HepG2 (cell line): Measurements from ENCODE around the gene FKBP14. TPM values are rescaled to one million over a fixed set of nuclear protein-coding genes. Genes with fewer than 3 reads are reported as not detected.

Source experiments
- ATRX ChIP-seq: sonication (generic); formaldehyde crosslinking; IDR thresholded peaks from 2 replicates; pipeline ENCODE4 v1.4.0; 2020; ENCODE audit warnings: missing genetic modification reagents, borderline replicate concordance
- BORCS8-MEF2B ChIP-seq: sonication (generic); formaldehyde crosslinking; IDR thresholded peaks from 2 replicates; pipeline ENCODE4 v1.8.0; 2022; ENCODE audit warnings: mild to moderate bottlenecking, missing genetic modification reagents
- BRD4 ChIP-seq: sonication (generic); formaldehyde crosslinking; IDR thresholded peaks from 2 replicates; pipeline ENCODE4 v1.4.0; 2020; ENCODE audit warnings: missing genetic modification reagents
- HOXA9 ChIP-seq: sonication (generic); formaldehyde crosslinking; IDR thresholded peaks from 2 replicates; pipeline ENCODE4 v1.8.1; 2022; ENCODE audit warnings: missing genetic modification reagents, mild to moderate bottlenecking, moderate library complexity, borderline replicate concordance
- KAT2B ChIP-seq: fragments of 150-350 bp; IDR thresholded peaks from 2 replicates; pipeline ENCODE4 v1.6.1; 2014; ENCODE audit warnings: low read depth, low read length, borderline replicate concordance
- KDM1A ChIP-seq: IDR thresholded peaks from 2 replicates; pipeline ENCODE4 v1.6.1; 2016; ENCODE audit warnings: missing compliant biosample characterization
- MAF1 ChIP-seq: sonication (generic); formaldehyde crosslinking; IDR thresholded peaks from 2 replicates; pipeline ENCODE4 v1.5.0; 2020; ENCODE audit warnings: missing genetic modification reagents, borderline replicate concordance
- NFE2L2 ChIP-seq: fragments of 150-350 bp; IDR thresholded peaks from 2 replicates; pipeline ENCODE4 v1.6.1; 2014; ENCODE audit warnings: low read length
- SALL2 ChIP-seq: sonication (generic); formaldehyde crosslinking; IDR thresholded peaks from 2 replicates; pipeline ENCODE4 v1.8.1; 2023; ENCODE audit warnings: mild to moderate bottlenecking, missing genetic modification reagents, inconsistent platforms
- SRSF4 ChIP-seq: fragments of 200-400 bp; formaldehyde crosslinking; IDR thresholded peaks from one replicate; pipeline ENCODE4 v1.6.1; 2018; ENCODE audit warnings: mild to moderate bottlenecking, low read depth, low read length, moderate library complexity; ENCODE audit not compliant: poor library complexity, severe bottlenecking
- ZNF12 ChIP-seq: sonication (generic); formaldehyde crosslinking; IDR thresholded peaks from 2 replicates; pipeline ENCODE4 v1.5.0; 2020; ENCODE audit warnings: missing genetic modification reagents
- ZNF296 ChIP-seq: sonication (generic); formaldehyde crosslinking; conservative IDR thresholded peaks from 2 replicates; pipeline ENCODE4 v1.5.0; 2020; ENCODE audit warnings: mild to moderate bottlenecking, missing genetic modification reagents
- ZNF607 ChIP-seq: sonication (generic); formaldehyde crosslinking; IDR thresholded peaks from 2 replicates; pipeline ENCODE4 v1.5.1; 2020; ENCODE audit warnings: missing genetic modification reagents, mild to moderate bottlenecking, borderline replicate concordance
- ZNF816 ChIP-seq: sonication (generic); formaldehyde crosslinking; IDR thresholded peaks from 2 replicates; pipeline ENCODE4 v1.8.0; 2022; ENCODE audit warnings: missing genetic modification reagents, mild to moderate bottlenecking, borderline replicate concordance
- ZSCAN9 ChIP-seq: IDR thresholded peaks from 2 replicates; pipeline ENCODE4 v1.6.1; 2016; ENCODE audit warnings: borderline replicate concordance
- polyA plus RNA-seq, 8 experiments: library from polyadenylated mRNA; depleted of rRNA in 3 of 8; stranded (reverse) in 7 of 8; unstranded in 1 of 8; fragments of >200 nt; fragmentation: Illumina TruSeq in 4 of 8; extraction: Trizol in 4 of 8; gene quantifications; 2 replicates each; pipeline versions ENCODE4 v1.2.1 to v1.2.3, GENCODE V29; 2011 to 2016; ENCODE audit warnings: low read depth in 4 of 8, missing spikeins in 1 of 8, mixed read lengths in 1 of 8; ENCODE audit not compliant: insufficient read depth in 1 of 8
- total RNA-seq, 5 experiments: library from RNA; depleted of rRNA; stranded (reverse); fragments of >200 nt; fragmentation: Illumina TruSeq; extraction: Trizol; gene quantifications; 2 replicates each; pipeline ENCODE4 v1.2.3, GENCODE V29; 2016; ENCODE audit warnings: low read depth in 1 of 5
- TF ChIP-seq, protein P1 (sequence below): IDR thresholded peaks from 2 replicates; pipeline ENCODE4 v1.6.1; 2016; ENCODE audit warnings: missing biosample characterization, missing genetic modification reagents, low read depth
- TF ChIP-seq, protein P2 (sequence below): sonication (generic); formaldehyde crosslinking; IDR thresholded peaks from 2 replicates; pipeline ENCODE4 v1.4.0; 2020; ENCODE audit warnings: missing genetic modification reagents
- TF ChIP-seq, protein P3 (sequence below): sonication (generic); formaldehyde crosslinking; IDR thresholded peaks from 2 replicates; pipeline ENCODE4 v1.5.1; 2020; ENCODE audit warnings: missing genetic modification reagents, mild to moderate bottlenecking, borderline replicate concordance
- TF ChIP-seq, protein P4 (sequence below): IDR thresholded peaks from 2 replicates; pipeline ENCODE4 v1.6.1; 2016; ENCODE audit warnings: missing genetic modification reagents, missing compliant biosample characterization
- TF ChIP-seq, protein P5 (sequence below): sonication (generic); formaldehyde crosslinking; IDR thresholded peaks from 2 replicates; pipeline ENCODE4 v1.4.0; 2020; ENCODE audit warnings: missing genetic modification reagents; ENCODE audit errors: not compliant biosample characterization

The FKBP14 gene
- total and polyA plus RNA-seq, 2 of the 13 experiments (the other 11 are each of a cell fraction or from before 2014, with no cell fraction given): 20.0 to 32.3 TPM

DNA sequence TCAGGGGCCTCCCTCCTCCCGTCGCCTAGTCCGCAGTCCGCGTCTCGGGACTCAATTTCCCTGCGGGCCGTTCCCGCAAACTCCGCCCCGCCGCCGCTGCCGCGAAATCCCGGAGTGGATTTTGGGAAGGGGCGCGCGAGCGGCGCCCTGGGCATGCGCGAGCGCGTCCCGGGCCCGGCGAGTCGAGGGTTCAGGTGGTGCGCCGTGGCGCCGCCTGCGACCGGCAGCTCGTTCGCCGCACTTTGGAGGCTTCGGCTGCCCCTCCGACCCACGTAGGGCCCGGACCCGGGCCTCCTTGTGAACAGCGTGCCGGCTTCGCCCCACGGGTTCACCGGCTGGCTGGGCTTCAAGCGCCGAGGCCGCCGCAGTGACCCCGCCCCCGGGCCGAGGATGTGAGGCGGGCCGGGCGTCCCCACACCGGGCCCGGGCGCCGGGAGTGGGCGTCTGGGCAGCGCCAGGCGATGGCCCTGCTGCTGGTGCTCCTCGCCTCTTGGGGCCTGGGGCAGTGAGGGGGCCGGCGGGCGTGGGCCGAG, 1.8 kb upstream of the FKBP14 start, which contains the start of gene PLEKHA8 (continued):
- TF ChIP-seq, protein P1, sequence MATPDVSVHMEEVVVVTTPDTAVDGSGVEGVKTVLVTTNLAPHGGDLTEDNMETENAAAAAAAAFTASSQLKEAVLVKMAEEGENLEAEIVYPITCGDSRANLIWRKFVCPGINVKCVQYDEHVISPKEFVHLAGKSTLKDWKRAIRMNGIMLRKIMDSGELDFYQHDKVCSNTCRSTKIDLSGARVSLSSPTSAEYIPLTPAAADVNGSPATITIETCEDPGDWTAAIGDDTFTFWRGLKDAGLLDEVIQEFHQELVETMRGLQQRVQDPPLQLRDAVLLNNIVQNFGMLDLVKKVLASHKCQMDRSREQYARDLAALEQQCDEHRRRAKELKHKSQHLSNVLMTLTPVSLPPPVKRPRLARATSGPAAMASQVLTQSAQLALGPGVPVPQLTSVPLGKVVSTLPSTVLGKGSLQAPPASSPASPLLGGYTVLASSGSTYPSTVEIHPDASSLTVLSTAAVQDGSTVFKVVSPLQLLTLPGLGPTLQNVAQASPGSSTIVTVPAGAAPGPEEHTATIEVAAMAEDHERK (CRISPR knock-in tag): 0 out of 2 replicates have a peak, but pooled peaks have one; percentile 44
- TF ChIP-seq ZNF607 (peak; percentile 33; the same call in 1 of the 2 replicates), SALL2 (CRISPR knock-in tag) (no peak; the same call in 1 of the 2 replicates), MAF1 (CRISPR knock-in tag) (0 out of 2 replicates have a peak, but pooled peaks have one; percentile 27), ZNF816 (CRISPR knock-in tag) (peak; percentile 17; the same call in 1 of the 2 replicates), ZNF12 (CRISPR knock-in tag) (no peak), ZSCAN9 (CRISPR knock-in tag) (0 out of 2 replicates have a peak, but pooled peaks have one; percentile 22), KAT2B (no peak), BRD4 (CRISPR knock-in tag) (0 out of 2 replicates have a peak, but pooled peaks have one; percentile 24), NFE2L2 (no peak), ZNF296 (CRISPR knock-in tag) (no peak), SRSF4 (no peak), ATRX (CRISPR knock-in tag) (no peak), KDM1A (CRISPR knock-in tag) (no peak), HOXA9 (CRISPR knock-in tag) (no peak), BORCS8-MEF2B (CRISPR knock-in tag) (0 out of 2 replicates have a peak, but pooled peaks have one; percentile 41)
- TF ChIP-seq, protein P2, sequence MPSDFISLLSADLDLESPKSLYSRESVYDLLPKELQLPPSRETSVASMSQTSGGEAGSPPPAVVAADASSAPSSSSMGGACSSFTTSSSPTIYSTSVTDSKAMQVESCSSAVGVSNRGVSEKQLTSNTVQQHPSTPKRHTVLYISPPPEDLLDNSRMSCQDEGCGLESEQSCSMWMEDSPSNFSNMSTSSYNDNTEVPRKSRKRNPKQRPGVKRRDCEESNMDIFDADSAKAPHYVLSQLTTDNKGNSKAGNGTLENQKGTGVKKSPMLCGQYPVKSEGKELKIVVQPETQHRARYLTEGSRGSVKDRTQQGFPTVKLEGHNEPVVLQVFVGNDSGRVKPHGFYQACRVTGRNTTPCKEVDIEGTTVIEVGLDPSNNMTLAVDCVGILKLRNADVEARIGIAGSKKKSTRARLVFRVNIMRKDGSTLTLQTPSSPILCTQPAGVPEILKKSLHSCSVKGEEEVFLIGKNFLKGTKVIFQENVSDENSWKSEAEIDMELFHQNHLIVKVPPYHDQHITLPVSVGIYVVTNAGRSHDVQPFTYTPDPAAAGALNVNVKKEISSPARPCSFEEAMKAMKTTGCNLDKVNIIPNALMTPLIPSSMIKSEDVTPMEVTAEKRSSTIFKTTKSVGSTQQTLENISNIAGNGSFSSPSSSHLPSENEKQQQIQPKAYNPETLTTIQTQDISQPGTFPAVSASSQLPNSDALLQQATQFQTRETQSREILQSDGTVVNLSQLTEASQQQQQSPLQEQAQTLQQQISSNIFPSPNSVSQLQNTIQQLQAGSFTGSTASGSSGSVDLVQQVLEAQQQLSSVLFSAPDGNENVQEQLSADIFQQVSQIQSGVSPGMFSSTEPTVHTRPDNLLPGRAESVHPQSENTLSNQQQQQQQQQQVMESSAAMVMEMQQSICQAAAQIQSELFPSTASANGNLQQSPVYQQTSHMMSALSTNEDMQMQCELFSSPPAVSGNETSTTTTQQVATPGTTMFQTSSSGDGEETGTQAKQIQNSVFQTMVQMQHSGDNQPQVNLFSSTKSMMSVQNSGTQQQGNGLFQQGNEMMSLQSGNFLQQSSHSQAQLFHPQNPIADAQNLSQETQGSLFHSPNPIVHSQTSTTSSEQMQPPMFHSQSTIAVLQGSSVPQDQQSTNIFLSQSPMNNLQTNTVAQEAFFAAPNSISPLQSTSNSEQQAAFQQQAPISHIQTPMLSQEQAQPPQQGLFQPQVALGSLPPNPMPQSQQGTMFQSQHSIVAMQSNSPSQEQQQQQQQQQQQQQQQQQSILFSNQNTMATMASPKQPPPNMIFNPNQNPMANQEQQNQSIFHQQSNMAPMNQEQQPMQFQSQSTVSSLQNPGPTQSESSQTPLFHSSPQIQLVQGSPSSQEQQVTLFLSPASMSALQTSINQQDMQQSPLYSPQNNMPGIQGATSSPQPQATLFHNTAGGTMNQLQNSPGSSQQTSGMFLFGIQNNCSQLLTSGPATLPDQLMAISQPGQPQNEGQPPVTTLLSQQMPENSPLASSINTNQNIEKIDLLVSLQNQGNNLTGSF (CRISPR knock-in tag): no peak; the same call in 1 of the 2 replicates
- TF ChIP-seq, protein P3, sequence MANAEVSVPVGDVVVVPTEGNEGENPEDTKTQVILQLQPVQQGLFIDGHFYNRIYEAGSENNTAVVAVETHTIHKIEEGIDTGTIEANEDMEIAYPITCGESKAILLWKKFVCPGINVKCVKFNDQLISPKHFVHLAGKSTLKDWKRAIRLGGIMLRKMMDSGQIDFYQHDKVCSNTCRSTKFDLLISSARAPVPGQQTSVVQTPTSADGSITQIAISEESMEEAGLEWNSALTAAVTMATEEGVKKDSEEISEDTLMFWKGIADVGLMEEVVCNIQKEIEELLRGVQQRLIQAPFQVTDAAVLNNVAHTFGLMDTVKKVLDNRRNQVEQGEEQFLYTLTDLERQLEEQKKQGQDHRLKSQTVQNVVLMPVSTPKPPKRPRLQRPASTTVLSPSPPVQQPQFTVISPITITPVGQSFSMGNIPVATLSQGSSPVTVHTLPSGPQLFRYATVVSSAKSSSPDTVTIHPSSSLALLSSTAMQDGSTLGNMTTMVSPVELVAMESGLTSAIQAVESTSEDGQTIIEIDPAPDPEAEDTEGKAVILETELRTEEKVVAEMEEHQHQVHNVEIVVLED (CRISPR knock-in tag): peak; percentile 79; the same call in 1 of the 2 replicates
- TF ChIP-seq, protein P4, sequence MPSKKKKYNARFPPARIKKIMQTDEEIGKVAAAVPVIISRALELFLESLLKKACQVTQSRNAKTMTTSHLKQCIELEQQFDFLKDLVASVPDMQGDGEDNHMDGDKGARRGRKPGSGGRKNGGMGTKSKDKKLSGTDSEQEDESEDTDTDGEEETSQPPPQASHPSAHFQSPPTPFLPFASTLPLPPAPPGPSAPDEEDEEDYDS (CRISPR knock-in tag): peak; percentile 74; the same call in 1 of the 2 replicates
- TF ChIP-seq, protein P5, sequence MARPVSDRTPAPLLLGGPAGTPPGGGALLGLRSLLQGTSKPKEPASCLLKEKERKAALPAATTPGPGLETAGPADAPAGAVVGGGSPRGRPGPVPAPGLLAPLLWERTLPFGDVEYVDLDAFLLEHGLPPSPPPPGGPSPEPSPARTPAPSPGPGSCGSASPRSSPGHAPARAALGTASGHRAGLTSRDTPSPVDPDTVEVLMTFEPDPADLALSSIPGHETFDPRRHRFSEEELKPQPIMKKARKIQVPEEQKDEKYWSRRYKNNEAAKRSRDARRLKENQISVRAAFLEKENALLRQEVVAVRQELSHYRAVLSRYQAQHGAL: no peak
